Activated CD4-positive, alpha-beta memory T cell treated with anti-CD3 and anti-CD28 coated beads, Interleukin-2, amount 10 ng/mL, durations not matched to agents 7 days and 5 days (primary cell): ENCODE data around the gene ERVK3-1. TPM values are rescaled to one million over a fixed set of nuclear protein-coding genes. Genes with fewer than 3 reads are reported as not detected.

Source experiments
- CTCF ChIA-PET: fragments of 350-600 bp; sonication (Branson Sonifier 250); formaldehyde crosslinking; loops from one replicate; lab custom pipeline; 2021; ENCODE audit warnings: antibody characterized with exemption, inconsistent platforms; lab: Charles Lee
- POLR2A ChIA-PET: fragments of 350-600 bp; sonication (Branson Sonifier 250); formaldehyde crosslinking; loops from one replicate; lab custom pipeline; 2021; ENCODE audit warnings: antibody characterized with exemption; lab: Charles Lee
- DNase-seq: peaks from one replicate; pipeline ENCODE4 v3.0.0-alpha.2; 2020
- H3K27ac Mint-ChIP-seq: one replicate; pipeline ENCODE4 v1.8.0; 2021; ENCODE audit warnings: mild to moderate bottlenecking, mixed read lengths
- H3K27me3 Mint-ChIP-seq: one replicate; pipeline ENCODE4 v1.8.0; 2021; ENCODE audit warnings: mixed read lengths
- H3K36me3 Mint-ChIP-seq: one replicate; pipeline ENCODE4 v1.8.0; 2021; ENCODE audit warnings: low read depth, mixed read lengths
- H3K4me1 Mint-ChIP-seq: one replicate; pipeline ENCODE4 v1.8.0; 2021; ENCODE audit warnings: mixed read lengths
- H3K4me3 Mint-ChIP-seq: one replicate; pipeline ENCODE4 v1.8.0; 2021; ENCODE audit warnings: mild to moderate bottlenecking, mixed read lengths
- H3K9me3 Mint-ChIP-seq: one replicate; pipeline ENCODE4 v1.8.0; 2021; ENCODE audit warnings: mixed read lengths
- total RNA-seq, 2 experiments: library from RNA; stranded (reverse); gene quantifications; one replicate each; pipeline ENCODE4 v1.2.3, GENCODE V29; 2021

The ERVK3-1 gene
- total RNA-seq, 2 experiments from 2014 or later = 53.8 to 60.1 TPM

- POLR2A ChIA-PET = interaction anchor here (0.7 to 2.2 kb wide), 12 partner anchors 14 to 297 kb away, joined by 3 to 16 read pairs (median 4); partner anchors contain the start of genes ZBTB45, ZNF274, ZNF497 and ZNF544
- Mint-ChIP-seq H3K36me3 (peaks cover 73% of the 10 kb centered on the region), H3K4me1 (peaks cover 40% of the 10 kb centered on the region), H3K4me3 (peak within 1 kb of the TSS; percentile 87), H3K27me3 (no peaks in the 10 kb centered on the region), H3K27ac (peak within 1 kb of the TSS; percentile 80), H3K9me3 (peaks cover 40% of the 10 kb centered on the region)
- CTCF ChIA-PET = interaction anchor here (0.5 to 1.2 kb wide), 2 partner anchors 125 to 241 kb away, joined by 3 to 4 read pairs; partner anchors contain the start of gene ZBTB45
- peak; percentile 98 for DNase-seq
Measured at GRCh38 chr19:58278541-58279041, 26.6 kb upstream of the ERVK3-1 start, which contains the start of gene ZNF8. ZNF8 (plus strand) TSS chr19:58278955; CDS start chr19:58279082, 127 bp downstream.

GRCh38 chr19:58279042-58279924 is 25.9 kb upstream of the ERVK3-1 start:
- H3K36me3 Mint-ChIP-seq = peaks cover 73% of the 10 kb centered on the region
- H3K27me3 Mint-ChIP-seq = no peaks in the 10 kb centered on the region
- ChIA-PET CTCF (no interaction called here), POLR2A (interaction anchor here (1.0 to 2.2 kb wide), 9 partner anchors 14 to 296 kb away, joined by 3 to 16 read pairs (median 4); partner anchors contain the start of genes ERVK3-1, ZBTB45, ZNF274 and ZNF497)
- peak overlapping the region; percentile 87 for H3K4me3 Mint-ChIP-seq
- peak overlapping the region; percentile 80 for H3K27ac Mint-ChIP-seq
- peaks cover 37% of the 10 kb centered on the region for H3K9me3 Mint-ChIP-seq
- H3K4me1 Mint-ChIP-seq = peaks cover 40% of the 10 kb centered on the region
- DNase-seq = peak; percentile 45

GRCh38 chr19:58279925-58280316 is 25.3 kb upstream of the ERVK3-1 start:
- no peaks in the 10 kb centered on the region for H3K27me3 Mint-ChIP-seq
- H3K36me3 Mint-ChIP-seq = peaks cover 69% of the 10 kb centered on the region
- CTCF ChIA-PET = interaction anchor here (0.5 kb wide), 1 partner anchor 44 kb away, joined by 3 read pairs; no protein-coding TSS in a partner anchor
- H3K4me3 Mint-ChIP-seq = peak overlapping the region; percentile 87
- POLR2A ChIA-PET = interaction anchor here (2.1 to 2.2 kb wide), 2 partner anchors 25 to 84 kb away, joined by 6 to 8 read pairs; partner anchors contain the start of genes ERVK3-1 and ZNF497
- no peak for DNase-seq
- H3K27ac Mint-ChIP-seq = peak overlapping the region; percentile 80
- H3K9me3 Mint-ChIP-seq = peaks cover 32% of the 10 kb centered on the region
- peaks cover 40% of the 10 kb centered on the region for H3K4me1 Mint-ChIP-seq

GRCh38 chr19:58284199-58284598 is 21.0 kb upstream of the ERVK3-1 start:
- no peak overlapping the region for H3K4me3 Mint-ChIP-seq
- H3K4me1 Mint-ChIP-seq = peaks cover 21% of the 10 kb centered on the region
- CTCF ChIA-PET = no interaction called here
- peaks cover 81% of the 10 kb centered on the region for H3K36me3 Mint-ChIP-seq
- no peak for DNase-seq
- no peak overlapping the region for H3K27ac Mint-ChIP-seq
- peaks cover 30% of the 10 kb centered on the region for H3K9me3 Mint-ChIP-seq
- no peaks in the 10 kb centered on the region for H3K27me3 Mint-ChIP-seq
- POLR2A ChIA-PET = no interaction called here

GRCh38 chr19:58291943-58292342 is 13.2 kb upstream of the ERVK3-1 start:
- H3K27me3 Mint-ChIP-seq = no peaks in the 10 kb centered on the region
- no peak overlapping the region for H3K4me3 Mint-ChIP-seq
- ChIA-PET POLR2A (no interaction called here), CTCF (no interaction called here)
- peaks cover 95% of the 10 kb centered on the region for H3K36me3 Mint-ChIP-seq
- DNase-seq = no peak
- H3K27ac Mint-ChIP-seq = no peak overlapping the region
- H3K9me3 Mint-ChIP-seq = peaks cover 53% of the 10 kb centered on the region
- H3K4me1 Mint-ChIP-seq = no peaks in the 10 kb centered on the region

- Mint-ChIP-seq H3K4me1 (no peaks in the 10 kb centered on the region), H3K9me3 (peaks cover 53% of the 10 kb centered on the region), H3K27ac (no peak overlapping the region), H3K4me3 (no peak overlapping the region), H3K36me3 (peaks cover 87% of the 10 kb centered on the region), H3K27me3 (no peaks in the 10 kb centered on the region)
- CTCF ChIA-PET = no interaction called here
- POLR2A ChIA-PET = no interaction called here
- no peak for DNase-seq
Measured at GRCh38 chr19:58294743-58295374, 10.3 kb upstream of the ERVK3-1 start.

GRCh38 chr19:58296104-58296503 is 9.1 kb upstream of the ERVK3-1 start:
- DNase-seq = no peak
- ChIA-PET POLR2A (interaction anchor here (1.2 kb wide), 1 partner anchor 68 kb away, joined by 4 read pairs; no protein-coding TSS in a partner anchor), CTCF (no interaction called here)
- no peaks in the 10 kb centered on the region for H3K27me3 Mint-ChIP-seq
- H3K4me1 Mint-ChIP-seq = no peaks in the 10 kb centered on the region
- H3K36me3 Mint-ChIP-seq = peaks cover 88% of the 10 kb centered on the region
- H3K27ac Mint-ChIP-seq = no peak overlapping the region
- peaks cover 56% of the 10 kb centered on the region for H3K9me3 Mint-ChIP-seq
- H3K4me3 Mint-ChIP-seq = no peak overlapping the region

GRCh38 chr19:58300620-58301019 is 4.6 kb upstream of the ERVK3-1 start:
- peaks cover 32% of the 10 kb centered on the region for H3K9me3 Mint-ChIP-seq
- H3K27ac Mint-ChIP-seq = no peak overlapping the region
- POLR2A ChIA-PET = interaction anchor here (1.4 kb wide), 1 partner anchor 118 kb away, joined by 3 read pairs; the partner anchor contains the start of gene ZNF274
- DNase-seq = no peak
- CTCF ChIA-PET = no interaction called here
- no peak overlapping the region for H3K4me3 Mint-ChIP-seq
- no peaks in the 10 kb centered on the region for H3K27me3 Mint-ChIP-seq
- H3K4me1 Mint-ChIP-seq = peaks cover 14% of the 10 kb centered on the region
- H3K36me3 Mint-ChIP-seq = peaks cover 78% of the 10 kb centered on the region

GRCh38 chr19:58304255-58304654 is 922 bp upstream of the ERVK3-1 start:
- CTCF ChIA-PET = no interaction called here
- H3K4me1 Mint-ChIP-seq = peaks cover 46% of the 10 kb centered on the region
- H3K27ac Mint-ChIP-seq = peak overlapping the region; percentile 100
- peaks cover 27% of the 10 kb centered on the region for H3K9me3 Mint-ChIP-seq
- POLR2A ChIA-PET = interaction anchor here (1.5 kb wide), 1 partner anchor 216 kb away, joined by 3 read pairs; the partner anchor contains the start of gene ZBTB45
- H3K36me3 Mint-ChIP-seq = peaks cover 83% of the 10 kb centered on the region
- no peaks in the 10 kb centered on the region for H3K27me3 Mint-ChIP-seq
- H3K4me3 Mint-ChIP-seq = peak overlapping the region; percentile 100
- DNase-seq = no peak

GRCh38 chr19:58304748-58305064 is 471 bp upstream of the ERVK3-1 start:
- Mint-ChIP-seq H3K4me1 (peaks cover 49% of the 10 kb centered on the region), H3K4me3 (peak overlapping the region; percentile 100), H3K27ac (peak overlapping the region; percentile 100), H3K27me3 (no peaks in the 10 kb centered on the region), H3K36me3 (peaks cover 86% of the 10 kb centered on the region), H3K9me3 (peaks cover 29% of the 10 kb centered on the region)
- CTCF ChIA-PET = interaction anchor here (1.7 kb wide), 1 partner anchor 76 kb away, joined by 4 read pairs; the partner anchor contains the start of gene ZNF544
- POLR2A ChIA-PET = interaction anchor here (0.6 to 2.7 kb wide), 12 partner anchors 18 to 215 kb away, joined by 3 to 23 read pairs (median 3); partner anchors contain the start of genes ZBTB45, ZNF497 and ZSCAN22
- DNase-seq = no peak

GRCh38 chr19:58305932-58306323 is 751 bp downstream of the ERVK3-1 start:
- Mint-ChIP-seq H3K27me3 (no peaks in the 10 kb centered on the region), H3K4me1 (peaks cover 49% of the 10 kb centered on the region), H3K9me3 (peaks cover 23% of the 10 kb centered on the region), H3K4me3 (peak overlapping the region; percentile 100), H3K27ac (peak overlapping the region; percentile 100), H3K36me3 (peaks cover 86% of the 10 kb centered on the region)
- CTCF ChIA-PET = interaction anchor here (1.7 kb wide), 1 partner anchor 77 kb away, joined by 4 read pairs; the partner anchor contains the start of gene ZNF544
- peak; percentile 30 for DNase-seq
- POLR2A ChIA-PET = interaction anchor here (0.8 to 2.7 kb wide), 12 partner anchors 9 to 184 kb away, joined by 3 to 23 read pairs (median 4); partner anchors contain the start of genes RPS5, ZNF274, ZNF497 and ZNF544

- Mint-ChIP-seq H3K4me3 (no peak overlapping the region), H3K9me3 (peaks cover 22% of the 10 kb centered on the region), H3K4me1 (peaks cover 49% of the 10 kb centered on the region), H3K27ac (no peak overlapping the region), H3K27me3 (no peaks in the 10 kb centered on the region), H3K36me3 (peaks cover 89% of the 10 kb centered on the region)
- CTCF ChIA-PET = interaction anchor here (0.6 kb wide), 1 partner anchor 1335 kb away, joined by 3 read pairs; no protein-coding TSS in a partner anchor
- DNase-seq = no peak
- POLR2A ChIA-PET = interaction anchor here (1.1 to 1.6 kb wide), 2 partner anchors 9 to 10 kb away, joined by 3 to 4 read pairs; no protein-coding TSS in a partner anchor
Measured at GRCh38 chr19:58307736-58308135, 2.6 kb downstream of the ERVK3-1 start.
